Measurements from ENCODE around the gene PXYLP1. TPM values are rescaled to one million over a fixed set of nuclear protein-coding genes. Genes with fewer than 3 reads are reported as not detected.

PXYLP1 gene
- total and polyA plus RNA-seq, 2 donors (not counting 1 experiment from before 2014, with no cell fraction given), result 1.4 to 4.5 TPM

DNA sequence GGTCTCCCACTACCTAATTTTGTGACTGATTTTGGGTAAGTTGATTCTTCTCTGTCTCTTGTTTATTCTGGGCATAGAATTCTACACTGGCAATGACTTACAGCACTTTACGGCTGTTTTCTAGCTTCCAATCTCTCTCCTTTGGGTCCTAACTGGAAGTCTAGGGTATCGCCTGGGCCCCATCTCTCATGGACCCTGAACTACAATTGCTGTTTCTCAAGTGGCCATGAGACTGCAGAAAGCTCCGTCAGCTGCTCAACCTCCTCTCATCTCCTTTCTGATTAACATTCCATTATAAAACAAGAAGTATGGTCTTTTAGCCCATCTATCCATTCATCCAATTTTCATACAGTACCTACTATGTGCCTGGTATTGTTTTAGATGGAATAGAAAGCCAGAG, 4.4 kb upstream of the PXYLP1 start:
- H3K4me1 Mint-ChIP-seq, result peaks cover 13% of the 10 kb centered on the region
- no peak overlapping the region for H3K4me3 Mint-ChIP-seq
- Histone ChIP-seq H3K27me3 (replicated peaks in 1 of 4; ENCODE audit: control extremely low read depth in 1 of 4, control insufficient read depth in 3 of 4, insufficient read depth in 4 of 4, low read length in 3 of 4) (peaks cover 0 to 6% (median 4%) of the 10 kb centered on the region in 4 experiments), H3K9me3 (ENCODE audit: control extremely low read depth in 1 of 3, control insufficient read depth in 2 of 3, insufficient read depth in 1 of 3, low read length in 2 of 3) (peaks cover 0 to 10% (median 2%) of the 10 kb centered on the region in 3 donors), H3K79me2 (ENCODE audit: control insufficient read depth, insufficient read depth, low read length) (no peaks in the 10 kb centered on the region), H3K9ac (ENCODE audit: low read length) (no peak overlapping the region), H3K4me3 (ENCODE audit: control extremely low read depth in 1 of 5, extremely low read depth in 1 of 5, insufficient read depth in 1 of 5, low read depth in 2 of 5, low read length in 4 of 5) (no peak overlapping the region), H3K27ac (ENCODE audit: low read length in 2 of 2) (no peak overlapping the region), H3K4me2 (replicated peaks; ENCODE audit: low read depth, low read length, poor library complexity, severe bottlenecking) (no peak overlapping the region), H2AFZ (ENCODE audit: insufficient read depth, low read depth, low read length, poor library complexity, severe bottlenecking) (no peak overlapping the region), H4K20me1 (ENCODE audit: control insufficient read depth, insufficient read depth, low read length, poor library complexity, severe bottlenecking) (no peaks in the 10 kb centered on the region), H3K4me1 (ENCODE audit: control insufficient read depth in 2 of 2, insufficient read depth in 2 of 2, low read length in 2 of 2) (peaks cover 4 to 9% of the 10 kb centered on the region in 2 donors), H3K36me3 (replicated peaks in 1 of 2; ENCODE audit: control extremely low read depth in 1 of 2, control insufficient read depth in 1 of 2, extremely low read depth in 1 of 2, insufficient read depth in 2 of 2, low read length in 1 of 2) (no peaks in the 10 kb centered on the region)
- no peaks in the 10 kb centered on the region for H3K9me3 Mint-ChIP-seq (ENCODE audit: insufficient read depth)
- 100% methylated on average over 2 of the region's 3 CpGs for WGBS (ENCODE audit: insufficient coverage)
- ChIA-PET POLR2A (no interaction called here), CTCF (no interaction called here)
- peaks cover 16% of the 10 kb centered on the region for H3K27me3 Mint-ChIP-seq
- no peak overlapping the region for H3K27ac Mint-ChIP-seq
- DNase-seq (no peak), ATAC-seq (ENCODE audit: low read depth) (no peak)
- no peak for TF ChIP-seq EZH2 (IDR thresholded peaks at IDR 0.05; ENCODE audit: borderline replicate concordance, insufficient read depth, low read depth, low read length, poor library complexity, severe bottlenecking)
- TF ChIP-seq CTCF (IDR thresholded peaks at IDR 0.05), result no peak
- intact Hi-C loops (cut with micrococcal nuclease), result no loop called here

DNA sequence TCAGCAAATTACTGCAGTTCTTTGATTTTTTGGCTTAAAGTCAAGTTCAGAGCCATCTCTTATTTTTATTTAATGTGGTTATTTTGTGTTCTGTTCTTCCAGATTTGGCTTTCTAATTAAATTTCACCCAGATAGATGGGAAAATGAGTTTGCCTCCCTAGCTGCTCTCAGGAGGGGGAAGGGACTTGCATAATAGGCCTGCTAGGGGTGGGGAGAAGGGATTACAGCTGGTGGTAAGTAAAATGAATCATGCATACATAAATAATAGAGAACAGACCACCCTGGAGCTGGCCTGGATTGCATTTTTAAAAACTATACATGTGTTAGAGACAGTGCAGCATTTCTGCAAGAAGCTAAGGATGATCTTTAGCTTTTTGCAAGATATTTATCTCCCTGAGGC, 3.9 kb upstream of the PXYLP1 start:
- intact Hi-C loops (cut with micrococcal nuclease), result no loop called here
- no peaks in the 10 kb centered on the region for H3K9me3 Mint-ChIP-seq (ENCODE audit: insufficient read depth)
- Histone ChIP-seq H3K9ac (ENCODE audit: low read length) (no peak overlapping the region), H3K4me1 (ENCODE audit: control insufficient read depth in 2 of 2, insufficient read depth in 2 of 2, low read length in 2 of 2) (peaks cover 9 to 15% of the 10 kb centered on the region in 2 donors), H3K27ac (ENCODE audit: low read length in 2 of 2) (no peak overlapping the region), H3K4me2 (replicated peaks; ENCODE audit: low read depth, low read length, poor library complexity, severe bottlenecking) (no peak overlapping the region), H3K4me3 (ENCODE audit: control extremely low read depth in 1 of 5, extremely low read depth in 1 of 5, insufficient read depth in 1 of 5, low read depth in 2 of 5, low read length in 4 of 5) (no peak overlapping the region), H3K36me3 (replicated peaks in 1 of 2; ENCODE audit: control extremely low read depth in 1 of 2, control insufficient read depth in 1 of 2, extremely low read depth in 1 of 2, insufficient read depth in 2 of 2, low read length in 1 of 2) (no peaks in the 10 kb centered on the region), H3K79me2 (ENCODE audit: control insufficient read depth, insufficient read depth, low read length) (no peaks in the 10 kb centered on the region), H2AFZ (ENCODE audit: insufficient read depth, low read depth, low read length, poor library complexity, severe bottlenecking) (no peak overlapping the region), H3K9me3 (ENCODE audit: control extremely low read depth in 1 of 3, control insufficient read depth in 2 of 3, insufficient read depth in 1 of 3, low read length in 2 of 3) (peaks cover 0 to 10% (median 0%) of the 10 kb centered on the region in 3 donors), H4K20me1 (ENCODE audit: control insufficient read depth, insufficient read depth, low read length, poor library complexity, severe bottlenecking) (no peaks in the 10 kb centered on the region), H3K27me3 (replicated peaks in 1 of 4; ENCODE audit: control extremely low read depth in 1 of 4, control insufficient read depth in 3 of 4, insufficient read depth in 4 of 4, low read length in 3 of 4) (peaks cover 0 to 4% (median under 1%) of the 10 kb centered on the region in 4 experiments)
- DNase-seq, result no peak
- ATAC-seq (ENCODE audit: low read depth), result no peak
- ChIA-PET POLR2A (no interaction called here), CTCF (no interaction called here)
- H3K4me3 Mint-ChIP-seq, result no peak overlapping the region
- peaks cover 14% of the 10 kb centered on the region for H3K27me3 Mint-ChIP-seq
- no peak for TF ChIP-seq EZH2 (IDR thresholded peaks at IDR 0.05; ENCODE audit: borderline replicate concordance, insufficient read depth, low read depth, low read length, poor library complexity, severe bottlenecking)
- no peak for TF ChIP-seq CTCF (IDR thresholded peaks at IDR 0.05)
- H3K4me1 Mint-ChIP-seq, result peaks cover 17% of the 10 kb centered on the region
- no peak overlapping the region for H3K27ac Mint-ChIP-seq

All from B cell (primary cell).